NCI-H2227 (cell line): ENCODE results near the gene ZBTB16.

ENCODE experiments used
- DNase-seq: peaks from one replicate; lab custom pipeline; 2025; ENCODE audit not compliant: unreplicated experiment; lab: John Stamatoyannopoulos, UW

Gene ZBTB16

GRCh38 chr11:114063829-114064201 lies 4.3 kb downstream of the ZBTB16 start:
- no peak for DNase-seq

- DNase-seq = no peak
These were observed 4.7 kb downstream of the ZBTB16 start for GRCh38 chr11:114064216-114064615.

DNA sequence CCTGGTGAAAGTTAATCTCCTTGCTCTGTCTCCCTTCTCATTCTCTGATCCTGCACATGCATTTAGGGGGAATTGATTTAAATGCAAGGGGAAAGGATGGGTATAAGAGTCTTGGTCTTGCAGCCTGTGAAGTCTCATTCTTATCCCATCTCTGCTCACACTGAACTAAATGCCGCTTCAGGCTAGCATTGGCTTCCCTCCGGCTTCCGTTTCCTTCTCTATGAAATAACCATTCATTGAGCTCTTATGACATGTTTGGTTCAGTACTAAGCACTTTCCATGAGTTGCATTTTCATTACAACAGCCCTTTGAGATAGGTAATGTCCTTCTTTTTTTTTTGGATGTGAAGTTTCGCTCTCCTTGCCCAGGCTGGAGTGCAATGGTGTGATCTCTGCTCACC lies 5.6 kb downstream of the ZBTB16 start:
- no peak for DNase-seq

DNA sequence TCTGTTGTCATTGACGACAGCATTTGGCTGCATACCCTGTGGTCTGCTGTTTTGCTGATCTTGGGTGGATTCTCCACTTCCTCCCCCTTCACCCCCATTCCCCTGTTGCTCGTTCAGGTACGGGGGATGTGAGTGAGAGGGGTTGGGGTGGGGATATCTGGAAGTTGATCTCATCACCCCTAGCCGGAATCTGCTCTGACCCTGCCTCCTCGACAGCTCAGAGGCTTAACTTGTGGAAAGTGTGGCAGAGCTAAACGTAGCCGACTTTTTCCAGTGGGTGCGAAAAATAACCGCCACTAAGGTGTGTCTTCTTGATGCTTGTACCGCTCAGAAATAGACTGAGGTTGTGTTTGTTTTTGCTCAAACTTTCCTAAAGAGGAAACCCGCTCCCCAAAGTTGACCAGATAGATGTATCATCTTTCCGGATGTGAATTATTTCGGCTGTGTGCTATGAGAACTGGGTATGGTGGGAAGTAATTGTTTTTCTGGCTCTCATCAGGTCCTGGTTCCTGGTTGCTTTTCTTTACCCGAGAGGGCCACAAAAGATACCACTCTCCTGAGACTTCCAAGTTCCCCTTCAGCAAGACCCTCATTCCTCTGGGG lies 6.6 kb downstream of the ZBTB16 start:
- no peak for DNase-seq

DNA sequence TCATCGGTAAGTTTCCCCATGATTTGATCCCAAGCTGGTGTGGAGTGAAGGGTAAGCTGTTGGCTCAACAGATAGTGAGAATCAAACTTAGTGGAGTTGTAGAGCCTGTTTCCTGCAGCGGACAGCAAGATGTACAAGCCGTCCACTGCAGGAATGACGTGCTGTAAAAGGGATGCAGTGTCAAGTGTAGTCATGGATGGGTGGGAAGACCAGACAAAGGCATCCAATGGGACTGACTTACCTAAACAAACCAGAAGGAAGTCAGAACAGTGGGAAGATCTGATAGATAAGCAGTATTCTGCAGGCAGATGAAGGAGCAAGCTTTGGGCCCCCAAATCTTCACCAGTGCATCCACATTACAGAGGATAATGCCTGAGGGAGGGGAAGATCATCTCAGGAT lies 8.8 kb downstream of the ZBTB16 start:
- DNase-seq = no peak

GRCh38 chr11:114070464-114071139 lies 11.1 kb downstream of the ZBTB16 start:
- no peak for DNase-seq

- DNase-seq = no peak
These were observed 13.7 kb downstream of the ZBTB16 start for GRCh38 chr11:114073007-114073827.

GRCh38 chr11:114073828-114074381 lies 14.4 kb downstream of the ZBTB16 start:
- DNase-seq = no peak

DNA sequence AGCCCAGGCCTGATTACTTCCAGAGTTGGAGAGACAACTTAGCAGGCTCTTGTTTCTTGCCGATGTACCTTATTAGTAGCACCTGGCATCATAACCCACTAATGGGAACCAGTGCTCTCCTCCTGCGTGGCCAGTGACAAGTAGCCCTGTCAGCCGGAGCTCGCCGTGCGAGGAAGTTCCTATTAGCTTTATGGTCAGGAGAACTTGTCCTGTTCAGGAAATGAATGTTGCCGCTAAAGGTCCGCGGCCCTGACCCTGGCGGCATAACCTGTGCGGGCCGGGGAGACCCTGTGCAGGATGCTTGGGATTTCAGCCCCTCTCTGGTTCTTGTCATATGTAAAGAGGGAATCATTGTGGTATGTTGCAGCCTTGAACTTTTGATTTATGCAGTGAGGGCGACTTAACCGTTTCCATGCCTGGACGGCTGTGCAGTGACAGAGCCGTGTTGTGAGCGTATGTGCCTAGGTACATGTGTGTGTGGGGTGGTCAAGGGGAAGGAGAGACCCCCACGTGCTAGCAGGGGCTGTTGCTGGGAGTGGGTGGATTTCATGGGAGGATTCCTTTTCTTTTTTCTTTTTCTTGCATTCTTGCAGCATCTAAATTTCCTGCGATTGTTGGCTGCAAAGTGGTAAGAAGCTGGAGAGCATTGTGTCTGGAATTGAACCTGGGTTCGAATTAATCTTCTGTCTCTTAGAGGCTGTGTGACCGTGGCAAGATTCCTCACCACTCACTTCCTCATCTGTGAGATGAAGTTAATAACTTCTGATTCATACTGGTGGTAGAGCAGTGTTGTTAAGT lies 15.2 kb downstream of the ZBTB16 start:
- DNase-seq = no peak

DNA sequence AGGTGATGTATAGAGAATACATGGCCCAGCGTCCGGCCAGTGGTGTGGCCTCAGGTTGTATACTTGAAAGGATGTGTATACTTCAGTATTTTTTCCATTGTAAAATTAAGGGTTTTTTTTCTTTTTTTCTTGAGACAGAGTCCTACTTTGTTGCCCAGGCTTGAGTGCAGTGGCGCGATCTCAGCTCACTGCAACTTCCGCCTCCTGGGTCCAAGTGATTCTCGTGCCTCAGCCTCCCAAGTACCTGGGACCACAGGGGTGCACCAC lies 15.8 kb downstream of the ZBTB16 start:
- no peak for DNase-seq

- peak; percentile 5 for DNase-seq
These were observed 16.5 kb downstream of the ZBTB16 start for GRCh38 chr11:114075891-114076441.

GRCh38 chr11:114076921-114077331 lies 17.4 kb downstream of the ZBTB16 start:
- peak; percentile 43 for DNase-seq

GRCh38 chr11:114077482-114078305 lies 18.2 kb downstream of the ZBTB16 start:
- DNase-seq = no peak

DNA sequence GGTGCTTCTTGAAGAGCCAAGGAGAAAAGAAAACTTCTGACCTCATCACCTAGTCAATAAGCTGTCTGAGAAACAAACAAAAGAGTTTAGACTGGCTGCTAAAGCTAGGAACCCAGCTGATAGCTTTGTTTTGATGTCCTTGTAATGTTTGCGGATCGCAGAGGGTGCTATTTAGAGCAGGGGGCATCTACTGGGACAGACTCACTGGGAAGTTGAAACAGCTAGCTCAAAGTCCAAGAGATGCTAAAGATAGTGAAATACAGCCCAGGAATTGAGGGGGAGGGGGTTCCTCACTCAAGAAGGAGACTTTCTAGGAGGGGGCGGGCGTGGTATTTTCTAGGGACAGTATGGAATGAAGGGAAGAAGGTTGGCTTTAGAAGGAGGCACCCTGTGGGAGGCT lies 18.9 kb downstream of the ZBTB16 start:
- no peak for DNase-seq

- DNase-seq = no peak
These were observed 20.1 kb downstream of the ZBTB16 start for GRCh38 chr11:114079511-114080065.

DNA sequence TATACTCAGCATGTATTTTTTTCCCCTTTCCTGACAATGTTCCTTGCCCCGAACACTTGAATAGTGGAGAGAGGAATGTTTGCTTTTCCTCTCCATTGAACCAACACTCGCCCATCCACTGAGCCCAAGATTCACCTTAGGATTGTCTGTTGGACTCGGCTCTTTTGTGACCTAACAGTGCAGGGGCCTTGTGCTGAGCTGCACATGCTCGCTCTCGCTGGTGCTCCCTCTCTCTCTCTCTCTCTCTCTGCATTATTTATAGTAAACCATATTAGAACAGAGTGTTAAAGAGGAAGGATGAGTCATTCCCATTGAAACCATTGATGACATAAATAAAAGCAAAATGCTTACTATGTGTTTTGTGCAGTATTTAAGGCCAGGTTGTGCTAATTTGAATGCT lies 20.7 kb downstream of the ZBTB16 start:
- DNase-seq = no peak

- no peak for DNase-seq
These were observed 21.3 kb downstream of the ZBTB16 start for GRCh38 chr11:114080769-114081168.

- no peak for DNase-seq
These were observed 22.3 kb downstream of the ZBTB16 start for GRCh38 chr11:114081641-114082414.

DNA sequence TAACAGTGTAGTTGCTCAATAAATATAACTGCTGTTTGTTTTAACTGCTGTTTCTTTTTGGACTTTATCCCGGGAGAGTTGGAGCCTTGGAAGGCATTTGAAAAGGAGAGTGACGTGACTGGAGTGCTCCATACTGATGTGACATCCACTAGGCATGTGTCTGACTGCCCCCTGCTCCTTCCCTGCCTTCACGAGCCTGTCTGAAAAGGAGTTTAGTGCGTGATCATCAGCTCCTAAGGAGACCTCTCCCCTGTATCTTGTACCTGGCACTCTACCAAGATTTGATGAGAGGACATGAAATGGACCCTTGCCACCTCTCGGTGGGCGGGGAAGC lies 22.9 kb downstream of the ZBTB16 start:
- DNase-seq = no peak
